Measurements from ENCODE around the gene CHP1.

- TF ChIP-seq CTCF (IDR thresholded peaks at IDR 0.05; ENCODE audit: insufficient read depth, low read length) = no peak
- TF ChIP-seq POLR2AphosphoS5 (IDR thresholded peaks at IDR 0.05; ENCODE audit: low read depth) = no peak
- TF ChIP-seq GABPA (IDR thresholded peaks at IDR 0.05; ENCODE audit: low read depth) = no peak
- no peak for TF ChIP-seq SPI1 (IDR thresholded peaks at IDR 0.05; ENCODE audit: borderline replicate concordance, low read depth)
Measured at GRCh38 chr15:41230345-41230649, 771 bp upstream of the CHP1 start.

Data from HL-60 (cell line).